CD4-positive, alpha-beta T cell (primary cell): ENCODE measurements around the gene ANKLE2. TPM values are rescaled to one million over a fixed set of nuclear protein-coding genes. Genes with fewer than 3 reads are reported as not detected.

Experiments
- ATAC-seq: fragments of 200-7000 bp; cut with Tn5 transposase; one replicate; pipeline ENCODE4 v1.10.0; 2022; ENCODE audit warnings: mild to moderate bottlenecking; ENCODE audit not compliant: poor library complexity
- CTCF ChIA-PET: fragments of 350-600 bp; sonication (Branson Sonifier 250); formaldehyde crosslinking; loops from one replicate; lab custom pipeline; 2021; ENCODE audit warnings: antibody characterized with exemption, inconsistent platforms; lab: Charles Lee
- POLR2A ChIA-PET: fragments of 350-600 bp; sonication (Branson Sonifier 250); formaldehyde crosslinking; loops from one replicate; lab custom pipeline; 2021; ENCODE audit warnings: antibody characterized with exemption, inconsistent platforms; lab: Charles Lee
- DNase-seq, 14 experiments: peaks; one replicate each; pipeline ENCODE4 v3.0.0-alpha.2; 2013 to 2020; ENCODE audit warnings: mixed read lengths in 2 of 14
- H3K27ac ChIP-seq, 2 donors: one replicate each; pipeline versions ENCODE4 v1.5.1 to v1.7.0; 2013; ENCODE audit warnings: low read length in 2 of 2, low read depth in 1 of 2, mild to moderate bottlenecking in 1 of 2
- H3K27me3 ChIP-seq, 2 experiments: 1 replicate in 1 of 2; 2 replicates in 1 of 2; pipeline versions ENCODE4 v1.6.1 to v1.7.0; 2013; ENCODE audit warnings: low read length in 2 of 2, control low read depth in 1 of 2, mild to moderate bottlenecking in 1 of 2, moderate library complexity in 1 of 2; ENCODE audit not compliant: insufficient read depth in 2 of 2, control insufficient read depth in 1 of 2
- H3K36me3 ChIP-seq: one replicate; pipeline ENCODE4 v1.6.1; 2013; ENCODE audit warnings: low read length, control low read depth; ENCODE audit not compliant: insufficient read depth
- H3K4me1 ChIP-seq: one replicate; pipeline ENCODE4 v1.6.1; 2013; ENCODE audit warnings: low read length, control low read depth; ENCODE audit not compliant: insufficient read depth
- H3K4me3 ChIP-seq: one replicate; pipeline ENCODE4 v1.5.1; 2013; ENCODE audit warnings: mild to moderate bottlenecking, low read length, moderate library complexity
- H3K9me3 ChIP-seq, 2 experiments: 1 replicate in 1 of 2; 2 replicates in 1 of 2; pipeline versions ENCODE4 v1.6.1 to v1.7.0; 2013; ENCODE audit warnings: low read length in 2 of 2, mild to moderate bottlenecking in 2 of 2, control low read depth in 1 of 2, moderate library complexity in 1 of 2; ENCODE audit not compliant: control insufficient read depth in 1 of 2, insufficient read depth in 1 of 2
- H3K27ac Mint-ChIP-seq: one replicate; pipeline ENCODE4 v1.8.0; 2020; ENCODE audit warnings: mixed read lengths
- H3K27me3 Mint-ChIP-seq: one replicate; pipeline ENCODE4 v1.8.0; 2021; ENCODE audit warnings: mixed read lengths
- H3K36me3 Mint-ChIP-seq: one replicate; pipeline ENCODE4 v1.8.0; 2021; ENCODE audit warnings: low read depth, mixed read lengths
- H3K4me1 Mint-ChIP-seq: one replicate; pipeline ENCODE4 v1.8.0; 2021; ENCODE audit warnings: low read depth, mixed read lengths
- H3K4me3 Mint-ChIP-seq: one replicate; pipeline ENCODE4 v1.8.0; 2020; ENCODE audit warnings: mild to moderate bottlenecking, mixed read lengths
- H3K9me3 Mint-ChIP-seq: one replicate; pipeline ENCODE4 v1.8.0; 2020; ENCODE audit warnings: mixed read lengths
- CTCF ChIP-seq: fragments of 200-600 bp; IDR thresholded peaks from one replicate; pipeline ENCODE4 v1.8.0; 2022; ENCODE audit warnings: antibody characterized with exemption, mild to moderate bottlenecking
- intact Hi-C, 2 experiments: fragments of 100-400 bp; cut with DNase I in 1 of 2; cut with micrococcal nuclease in 1 of 2; formaldehyde crosslinking; loops; one replicate each; pipeline versions ENCODE4 v1.15.1 to v1.9.0; 2023 to 2025; cut with DNase I, micrococcal nuclease
- total RNA-seq, 174 experiments: library from RNA in 2 of 174; stranded (reverse) in 2 of 174; gene quantifications; one replicate each; pipeline ENCODE4 v1.2.3 and lab custom pipeline; 2021 to 2026

Gene ANKLE2
- total RNA-seq, 2 experiments from 2014 or later = 61.7 to 65.7 TPM

- DNase-seq (peak in 6 of 14 experiments; percentile 9 to 60 (median 38)), ATAC-seq (peak; percentile 46)
- Mint-ChIP-seq H3K27ac (peak overlapping the region; percentile 95), H3K27me3 (no peaks in the 10 kb centered on the region), H3K9me3 (no peaks in the 10 kb centered on the region), H3K4me3 (peak overlapping the region; percentile 54), H3K36me3 (peaks cover 51% of the 10 kb centered on the region), H3K4me1 (peaks cover 54% of the 10 kb centered on the region)
- TF ChIP-seq CTCF = no peak
- Histone ChIP-seq H3K4me1 (peaks cover 61% of the 10 kb centered on the region), H3K36me3 (peaks cover 51% of the 10 kb centered on the region), H3K9me3 (peaks cover 0 to 8% of the 10 kb centered on the region in 2 experiments), H3K27ac (peak overlapping the region; percentile 29 to 64), H3K4me3 (no peak overlapping the region), H3K27me3 (no peaks in the 10 kb centered on the region)
- CTCF ChIA-PET = interaction anchor here (0.7 kb wide), 1 partner anchor 13 kb away, joined by 3 read pairs; no protein-coding TSS in a partner anchor
- POLR2A ChIA-PET = interaction anchor here (1.1 to 1.4 kb wide), 4 partner anchors 11 to 114 kb away, joined by 3 to 4 read pairs (median 4); partner anchors contain the start of genes CHFR and PGAM5
- intact Hi-C loops = loop anchor here in 1 of 2 experiments (5.0 kb wide), 1 partner anchor 114 kb away; the partner anchor contains the start of gene CHFR
Observed at GRCh38 chr12:132773077-132773955, 11.7 kb upstream of the ANKLE2 start.

DNA sequence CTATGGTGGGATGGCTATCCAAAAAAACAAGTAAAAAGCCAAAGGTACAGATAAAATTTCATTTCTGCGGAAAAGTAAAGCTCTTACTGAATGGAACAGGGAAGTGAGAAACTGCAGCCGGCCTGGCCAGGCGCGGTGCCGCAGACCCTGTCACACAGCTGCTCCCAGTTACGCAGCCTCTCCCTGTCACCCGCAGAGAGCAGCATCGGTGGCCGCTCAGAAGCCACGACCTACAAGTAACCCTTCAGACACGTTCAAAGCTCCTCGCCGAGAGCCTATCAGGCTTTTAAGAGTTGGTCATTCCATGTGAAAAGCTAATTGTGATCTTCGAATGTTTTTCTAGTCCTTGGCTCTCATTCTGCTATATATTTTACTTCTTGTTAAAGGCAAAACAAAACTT is 11.0 kb upstream of the ANKLE2 start:
- no peak for TF ChIP-seq CTCF
- Mint-ChIP-seq H3K4me3 (no peak overlapping the region), H3K36me3 (peaks cover 46% of the 10 kb centered on the region), H3K27ac (peak overlapping the region; percentile 95), H3K9me3 (no peaks in the 10 kb centered on the region), H3K4me1 (peaks cover 59% of the 10 kb centered on the region), H3K27me3 (no peaks in the 10 kb centered on the region)
- H3K4me1 ChIP-seq = peaks cover 67% of the 10 kb centered on the region
- H3K27me3 ChIP-seq = no peaks in the 10 kb centered on the region
- ATAC-seq (no peak), DNase-seq (peak in 3 of 14 experiments; percentile 8 to 50 (median 39))
- ChIA-PET CTCF (interaction anchor here (0.7 kb wide), 1 partner anchor 14 kb away, joined by 3 read pairs; no protein-coding TSS in a partner anchor), POLR2A (interaction anchor here (1.2 to 1.6 kb wide), 3 partner anchors 62 to 308 kb away, joined by 3 to 4 read pairs (median 3); partner anchors contain the start of gene CHFR)
- H3K9me3 ChIP-seq = peaks cover 0 to 8% of the 10 kb centered on the region in 2 experiments
- intact Hi-C loops = loop anchor here in 1 of 2 experiments (5.0 kb wide), 1 partner anchor 115 kb away; the partner anchor contains the start of gene CHFR
- peaks cover 46% of the 10 kb centered on the region for H3K36me3 ChIP-seq
- no peak overlapping the region for H3K27ac ChIP-seq
- no peak overlapping the region for H3K4me3 ChIP-seq

GRCh38 chr12:132771126-132771838 is 9.7 kb upstream of the ANKLE2 start:
- peaks cover 67% of the 10 kb centered on the region for H3K4me1 ChIP-seq
- DNase-seq = peak; percentile 28 to 86 (median 55)
- no peaks in the 10 kb centered on the region for H3K27me3 ChIP-seq
- ChIA-PET POLR2A (interaction anchor here (0.5 to 1.6 kb wide), 2 partner anchors 99 to 309 kb away, joined by 3 read pairs; no protein-coding TSS in a partner anchor), CTCF (interaction anchor here (1.4 kb wide), 1 partner anchor 9 kb away, joined by 4 read pairs; no protein-coding TSS in a partner anchor)
- Mint-ChIP-seq H3K27me3 (no peaks in the 10 kb centered on the region), H3K27ac (peak overlapping the region; percentile 95), H3K36me3 (peaks cover 35% of the 10 kb centered on the region), H3K9me3 (no peaks in the 10 kb centered on the region), H3K4me1 (peaks cover 62% of the 10 kb centered on the region), H3K4me3 (peak overlapping the region; percentile 82)
- peaks cover 34% of the 10 kb centered on the region for H3K36me3 ChIP-seq
- H3K27ac ChIP-seq = peak overlapping the region; percentile 60 to 62
- intact Hi-C loops = loop anchor here in 1 of 2 experiments (5.0 kb wide), 1 partner anchor 116 kb away; the partner anchor contains the start of gene CHFR
- ATAC-seq = peak; percentile 88
- peaks cover 0 to 8% of the 10 kb centered on the region in 2 experiments for H3K9me3 ChIP-seq
- no peak for TF ChIP-seq CTCF
- H3K4me3 ChIP-seq = peak overlapping the region; percentile 4
